GM19239 (cell line): ENCODE measurements around the gene DCAF11.

Source experiments
- DNase-seq: peaks from one replicate; pipeline ENCODE4 v3.0.0; 2011; ENCODE audit warnings: low spot score; ENCODE audit not compliant: insufficient read length
- FAIRE-seq: peaks from 2 replicates; lab custom pipeline; 2011; peaks lifted over from hg19 to GRCh38; lab: Jason Lieb, UNC

DCAF11 gene

GRCh38 chr14:24115422-24116127 is 998 bp downstream of the DCAF11 start:
- no peak for DNase-seq
- no peak for FAIRE-seq

- FAIRE-seq: no peak
- no peak for DNase-seq
Observed at GRCh38 chr14:24116128-24116814, 1.7 kb downstream of the DCAF11 start.

GRCh38 chr14:24117179-24117578 is 2.6 kb downstream of the DCAF11 start:
- DNase-seq (no peak), FAIRE-seq (no peak)

GRCh38 chr14:24119691-24120090 is 5.1 kb downstream of the DCAF11 start:
- no peak for FAIRE-seq

GRCh38 chr14:24121210-24121609 is 6.6 kb downstream of the DCAF11 start:
- no peak for FAIRE-seq

More at GRCh38 chr14:24119691-24120090, 5.1 kb downstream of the DCAF11 start:
- DNase-seq: no peak

GRCh38 chr14:24122416-24122815 is 7.8 kb downstream of the DCAF11 start:
- FAIRE-seq: no peak
- DNase-seq: no peak

More at GRCh38 chr14:24121210-24121609, 6.6 kb downstream of the DCAF11 start:
- no peak for DNase-seq

GRCh38 chr14:24122898-24123297 is 8.3 kb downstream of the DCAF11 start:
- DNase-seq: no peak
- no peak for FAIRE-seq

- DNase-seq: no peak
- no peak for FAIRE-seq
Observed at GRCh38 chr14:24123424-24124417, 9.1 kb downstream of the DCAF11 start.

GRCh38 chr14:24126939-24127338 is 12.4 kb downstream of the DCAF11 start:
- no peak for FAIRE-seq
- no peak for DNase-seq

GRCh38 chr14:24127673-24128072 is 13.1 kb downstream of the DCAF11 start:
- DNase-seq: no peak

GRCh38 chr14:24129410-24129998 is 14.9 kb downstream of the DCAF11 start:
- DNase-seq (no peak), FAIRE-seq (no peak)

More at GRCh38 chr14:24127673-24128072, 13.1 kb downstream of the DCAF11 start:
- no peak for FAIRE-seq

GRCh38 chr14:24130380-24130716 is 15.8 kb downstream of the DCAF11 start, which contains the start of gene FITM1:
TSS of gene FITM1 (plus strand) at chr14:24130659. CDS start at chr14:24131564, 905 bp downstream.
- FAIRE-seq (no peak), DNase-seq (no peak)

GRCh38 chr14:24130717-24131548 is 16.4 kb downstream of the DCAF11 start:
- FAIRE-seq (no peak), DNase-seq (no peak)

- FAIRE-seq: no peak
- DNase-seq: no peak
Observed at GRCh38 chr14:24131549-24131966, 17.0 kb downstream of the DCAF11 start.

- no peak for DNase-seq
- no peak for FAIRE-seq
Observed at GRCh38 chr14:24132061-24132685, 17.6 kb downstream of the DCAF11 start.

- no peak for FAIRE-seq
Observed at GRCh38 chr14:24132976-24133375, 18.4 kb downstream of the DCAF11 start.

GRCh38 chr14:24133735-24134134 is 19.2 kb downstream of the DCAF11 start:
- DNase-seq (no peak), FAIRE-seq (no peak)

More at GRCh38 chr14:24132976-24133375, 18.4 kb downstream of the DCAF11 start:
- DNase-seq: no peak

GRCh38 chr14:24135584-24135833 is 20.9 kb downstream of the DCAF11 start:
- DNase-seq (no peak), FAIRE-seq (peak; percentile 81)
